IPS-NIHi11 (cell line): ENCODE data around the gene PEAK3.
A peak's percentile ranks its signal among the peaks of the same experiment; 100 is the strongest.

ENCODE experiments used
- DNase-seq: peaks from one replicate; pipeline ENCODE4 v3.0.0; 2012; ENCODE audit warnings: mixed read lengths, low spot score

Gene PEAK3

GRCh38 chr19:2282062-2282861 is at the start of gene PEAK3:
Gene PEAK3, minus strand, starts transcription at chr19:2282175. Its CDS starts 1,244 bp downstream, at chr19:2280931.
- DNase-seq = peak; percentile 75

GRCh38 chr19:2330632-2331284 is 48.8 kb upstream of the PEAK3 start:
- DNase-seq = no peak

- DNase-seq = no peak
Observed at GRCh38 chr19:2330255-2330631, 48.3 kb upstream of the PEAK3 start.

- DNase-seq = no peak
Observed at GRCh38 chr19:2329501-2329916, 47.5 kb upstream of the PEAK3 start.

- no peak for DNase-seq
Observed at GRCh38 chr19:2329149-2329478, 47.1 kb upstream of the PEAK3 start.

GRCh38 chr19:2328401-2329148 is 46.6 kb upstream of the PEAK3 start, which contains the start of the genes LSM7 and SPPL2B:
Gene LSM7, minus strand, starts transcription at chr19:2328586. Its CDS starts 20 bp downstream, at chr19:2328566.
Gene SPPL2B, plus strand, starts transcription at chr19:2328684. Its CDS starts 26 bp downstream, at chr19:2328710.
- peak; percentile 99 for DNase-seq

- peak; percentile 75 for DNase-seq
Observed at GRCh38 chr19:2327773-2328400, 45.9 kb upstream of the PEAK3 start.

- DNase-seq = no peak
Observed at GRCh38 chr19:2326699-2327360, 44.9 kb upstream of the PEAK3 start.

GRCh38 chr19:2325281-2326046 is 43.5 kb upstream of the PEAK3 start:
- DNase-seq = no peak

GRCh38 chr19:2324220-2324948 is 42.4 kb upstream of the PEAK3 start:
- no peak for DNase-seq

GRCh38 chr19:2323707-2324106 is 41.7 kb upstream of the PEAK3 start:
- no peak for DNase-seq

GRCh38 chr19:2321565-2322283 is 39.7 kb upstream of the PEAK3 start:
- DNase-seq = no peak

- no peak for DNase-seq
Observed at GRCh38 chr19:2320939-2321338, 39.0 kb upstream of the PEAK3 start.

- no peak for DNase-seq
Observed at GRCh38 chr19:2320049-2320448, 38.1 kb upstream of the PEAK3 start.

- DNase-seq = no peak
Observed at GRCh38 chr19:2319551-2319950, 37.6 kb upstream of the PEAK3 start.

- no peak for DNase-seq
Observed at GRCh38 chr19:2318923-2319322, 36.9 kb upstream of the PEAK3 start.

GRCh38 chr19:2317756-2318155 is 35.8 kb upstream of the PEAK3 start:
- DNase-seq = no peak

GRCh38 chr19:2317300-2317699 is 35.3 kb upstream of the PEAK3 start:
- no peak for DNase-seq

GRCh38 chr19:2315818-2316353 is 33.9 kb upstream of the PEAK3 start:
- peak; percentile 75 for DNase-seq
